ENCODE measurements around the gene TRPC3. TPM values are rescaled to one million over a fixed set of nuclear protein-coding genes. Genes with fewer than 3 reads are reported as not detected.
A peak's percentile ranks its signal among the peaks of the same experiment; 100 is the strongest.
"Not testable (repeated sequence)": the region's sequence is repeated elsewhere in the genome, so short reads cannot be mapped to it uniquely, and the experiment has no call there.

TRPC3 gene
- total RNA-seq, 1 experiment from 2014 or later, result 2.3 TPM

DNA sequence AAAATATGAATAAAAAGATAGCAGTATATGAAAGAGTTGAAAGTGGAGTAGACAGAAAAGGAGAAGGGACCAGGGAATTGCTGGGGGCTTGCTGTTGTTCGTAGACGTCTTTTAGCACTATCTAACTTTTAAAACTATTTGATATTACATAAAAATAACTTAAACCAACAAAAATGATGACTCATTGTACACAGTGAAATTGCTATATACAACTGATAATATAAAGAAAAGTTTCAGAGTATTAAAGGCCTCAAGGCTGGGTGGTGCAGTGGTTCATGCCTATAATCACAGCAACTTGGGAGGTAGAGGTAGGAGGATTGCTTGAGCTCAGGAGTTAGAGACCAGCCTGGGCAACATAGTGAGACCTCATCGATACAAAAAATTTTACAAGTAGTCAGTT, 5.2 kb downstream of the TRPC3 start:
- DNase-seq (ENCODE audit: low spot score), result no peak

DNA sequence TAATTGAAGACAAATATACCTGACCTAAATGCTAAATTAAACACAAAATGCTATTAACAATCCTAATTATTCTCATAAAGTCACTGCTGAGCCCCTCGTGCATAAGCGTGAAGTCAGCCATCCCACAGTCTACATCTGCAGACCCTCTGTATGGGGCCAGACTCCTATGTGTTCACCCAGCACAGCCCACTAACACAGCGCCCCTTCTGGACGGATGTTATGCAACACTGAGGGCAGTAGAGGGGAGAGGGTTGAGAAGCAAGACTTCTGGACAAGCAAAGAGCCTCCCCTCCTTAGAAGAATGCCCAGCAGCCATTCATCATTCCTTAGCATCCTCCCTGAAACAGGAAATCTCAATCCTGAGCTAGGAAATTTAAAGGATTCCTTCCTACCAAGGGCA, 7.9 kb downstream of the TRPC3 start:
- DNase-seq (ENCODE audit: low spot score), result no peak

DNA sequence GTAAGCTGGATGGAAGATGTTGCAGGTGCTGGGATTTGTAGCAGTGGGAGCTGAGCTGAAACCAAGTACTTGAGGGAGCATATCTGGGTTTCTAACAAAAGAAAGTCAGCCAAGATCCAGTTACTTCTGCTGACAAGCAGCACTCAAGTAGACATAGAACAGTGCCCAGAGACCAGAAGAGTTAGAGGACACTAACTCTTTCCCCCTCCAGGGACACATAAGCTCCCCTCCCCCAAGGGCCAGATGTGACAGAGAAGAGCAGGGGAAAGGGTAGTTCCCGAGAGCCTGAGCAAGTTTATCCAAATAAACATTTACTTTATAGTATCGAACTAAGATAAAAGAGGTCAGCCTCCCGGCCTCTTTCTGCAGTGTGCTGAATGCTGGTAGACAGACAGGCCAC, 12.2 kb downstream of the TRPC3 start:
- no peak for DNase-seq (ENCODE audit: low spot score)

GRCh38 chr4:121938282-121939092, 13.4 kb downstream of the TRPC3 start:
- DNase-seq (ENCODE audit: low spot score), result no peak

DNA sequence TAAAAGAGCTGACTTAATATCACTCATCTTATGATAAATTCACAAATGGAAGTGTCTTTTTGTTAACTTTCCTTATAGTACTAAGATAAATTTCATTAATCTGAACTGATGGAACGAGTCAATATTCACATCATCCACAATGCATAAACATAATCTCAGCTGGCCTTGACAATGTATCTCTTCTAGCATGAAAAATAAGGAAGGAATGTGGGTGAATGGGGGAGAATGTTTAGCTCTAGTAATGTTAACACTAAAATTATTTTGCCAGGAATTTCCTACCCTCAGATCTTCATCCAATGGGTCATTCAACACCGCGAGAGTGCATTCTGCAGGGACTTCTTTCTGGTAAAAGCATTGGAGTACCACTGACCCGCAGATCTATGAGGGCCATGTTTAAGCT, 15.8 kb downstream of the TRPC3 start:
- DNase-seq (ENCODE audit: low spot score), result no peak

- no peak for DNase-seq (ENCODE audit: low spot score)
Measured at GRCh38 chr4:121934635-121935034, 17.2 kb downstream of the TRPC3 start.

- DNase-seq (ENCODE audit: low spot score), result no peak
Measured at GRCh38 chr4:121932212-121932974, 19.5 kb downstream of the TRPC3 start.

- no peak for DNase-seq (ENCODE audit: low spot score)
Measured at GRCh38 chr4:121930304-121930703, 21.6 kb downstream of the TRPC3 start.

DNA sequence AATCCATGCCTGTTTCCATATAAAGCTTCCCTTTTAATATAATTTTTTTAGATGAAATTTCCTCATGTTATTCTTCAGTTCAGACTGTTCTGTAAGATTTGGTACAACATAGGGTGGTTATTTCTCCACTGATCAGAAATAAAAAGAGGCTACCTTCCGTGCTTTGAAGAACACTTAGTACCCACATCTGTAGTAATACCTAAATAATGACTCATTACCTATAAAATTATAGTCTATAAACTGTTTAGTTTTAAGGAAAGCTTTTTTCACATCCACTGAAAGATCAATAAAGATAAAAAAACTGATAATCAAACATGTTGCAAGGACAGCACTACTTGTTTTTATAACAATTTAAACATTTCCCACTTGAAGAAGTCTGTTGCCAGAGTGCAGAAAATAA, 23.9 kb downstream of the TRPC3 start:
- no peak for DNase-seq (ENCODE audit: low spot score)

- DNase-seq (ENCODE audit: low spot score), result not testable (repeated sequence)
Measured at GRCh38 chr4:121926490-121926889, 25.4 kb downstream of the TRPC3 start.

GRCh38 chr4:121923306-121923705, 28.6 kb downstream of the TRPC3 start:
- no peak for DNase-seq (ENCODE audit: low spot score)

GRCh38 chr4:121913667-121914066, 38.2 kb downstream of the TRPC3 start:
- no peak for DNase-seq (ENCODE audit: low spot score)

DNA sequence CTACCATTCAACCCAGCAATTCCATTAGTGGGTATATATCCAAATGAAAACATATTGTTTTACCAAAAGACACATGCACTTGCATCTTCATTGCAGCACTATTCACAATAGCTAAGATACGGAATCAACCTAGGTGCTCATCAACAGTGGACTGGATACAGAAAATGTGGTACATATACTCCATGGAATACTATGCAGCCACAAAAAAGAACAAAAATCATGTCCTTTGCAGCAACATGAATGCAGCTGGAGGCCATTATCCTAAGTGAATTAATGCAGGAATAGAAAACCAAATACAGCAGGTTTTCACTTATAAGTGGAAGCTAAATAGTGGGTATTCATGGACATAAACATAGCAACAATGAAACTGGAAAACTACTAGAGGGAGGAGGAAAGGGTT, 43.5 kb downstream of the TRPC3 start:
- no peak for DNase-seq (ENCODE audit: low spot score)

DNA sequence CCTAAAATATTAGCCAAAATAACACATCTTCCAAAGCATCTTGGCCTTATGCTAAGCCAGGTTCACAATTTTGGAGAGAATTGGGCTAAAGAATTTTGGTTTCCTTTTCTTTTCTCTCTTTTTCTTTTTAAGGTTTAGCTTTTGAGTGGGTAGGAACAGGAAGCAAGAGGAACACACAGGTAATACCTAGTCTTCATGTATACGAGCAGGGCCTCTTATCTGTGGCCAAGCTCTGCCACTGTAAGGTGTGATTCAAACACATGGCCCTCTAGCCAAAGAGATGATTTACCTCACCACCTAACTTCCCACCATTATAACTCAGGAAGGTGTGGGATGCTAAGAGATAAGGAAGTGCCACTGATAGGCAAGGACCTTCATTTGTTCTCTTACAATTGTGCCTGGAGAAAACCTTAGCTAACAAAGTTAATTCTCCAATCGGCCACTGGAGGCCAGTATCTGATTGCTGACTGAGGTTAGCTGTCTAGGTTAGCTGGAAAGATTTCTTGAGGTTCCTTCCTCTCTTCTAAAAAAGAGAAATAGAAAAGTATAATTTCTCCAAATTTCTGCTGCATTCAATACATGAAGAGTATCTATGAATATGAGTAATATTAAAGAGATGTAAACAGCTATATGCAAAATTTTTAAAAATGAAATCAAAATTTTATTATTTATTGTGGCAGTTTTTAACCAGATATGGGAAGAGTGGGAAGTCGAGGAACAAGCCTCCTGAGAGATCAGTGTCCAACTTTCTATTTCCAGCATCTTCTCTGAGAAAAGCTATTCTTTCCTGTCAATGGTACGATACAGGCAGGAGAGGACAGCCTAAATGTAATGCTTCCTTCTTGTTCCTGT, 51.5 kb downstream of the TRPC3 start:
- peak; percentile 48 for DNase-seq (ENCODE audit: low spot score)

- no peak for DNase-seq (ENCODE audit: low spot score)
Measured at GRCh38 chr4:121898150-121898549, 53.7 kb downstream of the TRPC3 start.

- no peak for DNase-seq (ENCODE audit: low spot score)
Measured at GRCh38 chr4:121888134-121888533, 63.7 kb downstream of the TRPC3 start.

- no peak for DNase-seq (ENCODE audit: low spot score)
Measured at GRCh38 chr4:121885115-121885514, 66.7 kb downstream of the TRPC3 start.

DNA sequence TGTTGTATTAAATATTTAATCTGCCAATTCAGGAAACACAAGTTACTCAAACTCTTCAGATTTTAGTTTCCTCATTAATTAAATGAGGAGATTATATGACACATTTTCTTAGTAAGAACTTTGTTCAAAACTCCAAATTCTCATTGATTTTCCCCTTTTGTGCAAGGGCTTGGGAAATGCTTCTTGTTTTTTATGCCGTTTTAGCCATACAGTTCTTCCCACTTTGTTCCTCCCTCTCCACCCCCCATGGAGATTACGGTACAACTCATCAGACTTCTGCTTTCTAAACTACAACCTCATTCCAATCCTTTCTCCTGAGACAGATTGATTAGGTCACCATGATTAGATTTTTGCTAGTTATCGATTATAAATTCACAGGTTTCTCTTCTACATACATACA, 70.7 kb downstream of the TRPC3 start:
- DNase-seq (ENCODE audit: low spot score), result no peak

- no peak for DNase-seq (ENCODE audit: low spot score)
Measured at GRCh38 chr4:121879135-121879534, 72.7 kb downstream of the TRPC3 start.

DNA sequence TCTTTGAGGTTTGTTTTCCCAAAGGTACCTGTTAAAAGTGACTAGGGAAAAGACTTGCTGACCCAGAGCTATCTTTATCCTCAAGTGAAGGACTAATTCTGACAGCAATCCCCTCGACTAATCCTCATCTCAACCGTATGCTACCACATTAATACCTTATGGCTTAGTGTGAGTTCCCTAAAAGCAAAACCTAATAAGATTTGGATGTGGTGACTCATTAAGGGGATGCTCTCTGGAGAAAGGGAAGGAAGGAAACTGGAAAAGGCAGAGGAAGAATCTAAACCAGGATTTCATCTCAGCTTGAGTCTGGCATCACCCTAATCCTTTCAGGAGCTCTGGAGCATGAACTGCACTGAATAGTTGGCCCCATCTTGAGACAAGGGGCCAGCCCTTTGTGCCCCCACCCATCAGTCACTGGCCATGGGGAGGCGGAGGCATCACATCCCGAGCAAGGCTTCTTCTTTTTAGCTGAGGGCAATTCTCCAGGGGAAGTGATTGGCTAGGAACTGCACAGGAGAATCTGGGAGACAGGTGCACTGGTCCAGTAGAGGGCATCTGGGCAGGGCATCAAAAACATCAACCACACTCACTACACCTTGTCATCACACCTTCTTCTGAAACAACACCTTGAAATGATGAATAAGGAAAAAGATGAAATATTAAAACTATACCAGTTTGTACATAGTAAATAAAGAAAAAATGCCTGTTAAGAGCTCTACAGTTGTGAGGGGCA, 74.7 kb downstream of the TRPC3 start:
- no peak for DNase-seq (ENCODE audit: low spot score)

DNA sequence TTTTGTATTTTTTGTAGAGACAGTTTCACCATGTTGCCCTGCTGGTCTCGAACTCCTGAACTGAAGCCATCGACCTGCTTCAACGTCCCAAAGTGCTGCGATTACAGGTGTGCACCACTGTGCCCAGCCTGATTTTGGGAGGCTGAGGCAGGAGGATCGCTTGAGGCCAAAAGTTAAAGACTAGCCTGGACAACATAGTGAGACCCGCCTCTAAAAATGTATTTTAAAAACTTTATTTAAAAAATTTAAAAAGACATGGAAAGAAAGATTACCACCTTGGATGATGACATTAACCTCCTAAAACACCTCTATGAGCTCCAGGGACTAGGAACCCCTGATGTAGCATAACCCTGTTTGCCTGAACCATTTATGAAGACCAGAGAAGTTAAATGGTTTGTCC, 75.8 kb downstream of the TRPC3 start:
- no peak for DNase-seq (ENCODE audit: low spot score)

DNA sequence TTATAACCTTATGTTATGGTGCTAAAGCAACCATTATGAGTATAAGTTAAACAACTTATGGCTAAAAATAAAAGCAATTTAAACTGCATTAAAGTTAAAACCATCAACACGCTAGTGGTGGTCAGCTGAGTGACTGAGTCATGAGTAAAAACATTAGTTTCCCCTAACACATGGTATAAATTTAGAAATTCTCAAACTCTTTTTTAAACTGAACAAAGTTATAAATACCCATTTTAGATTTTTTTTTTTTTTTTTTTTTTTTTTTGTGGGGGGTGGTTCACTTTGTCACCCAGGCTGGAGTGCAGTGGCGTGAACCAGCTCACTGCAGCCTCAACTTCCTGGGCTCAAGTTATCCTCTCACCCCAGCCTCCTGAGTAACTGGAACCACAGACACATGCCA, 76.2 kb downstream of the TRPC3 start:
- DNase-seq (ENCODE audit: low spot score), result no peak

Measured in H4 (cell line).